Activated B cell treated with CpG ODN at 0.5 μM for 24 hours (primary cell): ENCODE measurements around the gene RPL11. TPM values are rescaled to one million over a fixed set of nuclear protein-coding genes. Genes with fewer than 3 reads are reported as not detected.
"Not testable (repeated sequence)": the region's sequence is repeated elsewhere in the genome, so short reads cannot be mapped to it uniquely, and the experiment has no call there.

Experiments
- ATAC-seq: fragments of 200-7000 bp; cut with Tn5 transposase; one replicate; pipeline ENCODE4 v1.10.0; 2021; ENCODE audit warnings: low read depth, mild to moderate bottlenecking, moderate library complexity
- CTCF ChIA-PET: fragments of 350-600 bp; sonication (Branson Sonifier 250); formaldehyde crosslinking; loops from one replicate; lab custom pipeline; 2021; ENCODE audit warnings: antibody characterized with exemption; lab: Charles Lee
- POLR2A ChIA-PET: fragments of 350-600 bp; sonication (Branson Sonifier 250); formaldehyde crosslinking; loops from one replicate; lab custom pipeline; 2021; ENCODE audit warnings: antibody characterized with exemption; lab: Charles Lee
- DNase-seq: peaks from one replicate; pipeline ENCODE4 v3.0.0; 2022
- H3K27ac Mint-ChIP-seq: one replicate; pipeline ENCODE4 v1.8.0; 2020; ENCODE audit warnings: mixed read lengths
- H3K27me3 Mint-ChIP-seq: one replicate; pipeline ENCODE4 v1.8.0; 2021; ENCODE audit warnings: mixed read lengths
- H3K36me3 Mint-ChIP-seq: one replicate; pipeline ENCODE4 v1.8.0; 2021; ENCODE audit warnings: low read depth, mixed read lengths
- H3K4me1 Mint-ChIP-seq: one replicate; pipeline ENCODE4 v1.8.0; 2021; ENCODE audit warnings: mixed read lengths
- H3K4me3 Mint-ChIP-seq: one replicate; pipeline ENCODE4 v1.8.0; 2020; ENCODE audit warnings: mild to moderate bottlenecking, mixed read lengths
- H3K9me3 Mint-ChIP-seq: one replicate; pipeline ENCODE4 v1.8.0; 2020; ENCODE audit warnings: mixed read lengths
- CTCF ChIP-seq: fragments of 200-600 bp; IDR thresholded peaks from one replicate; pipeline ENCODE4 v1.8.0; 2022; ENCODE audit warnings: antibody characterized with exemption, mild to moderate bottlenecking
- intact Hi-C: fragments of 100-400 bp; cut with micrococcal nuclease; formaldehyde crosslinking; loops from one replicate; pipeline ENCODE4 v1.15.1; 2024
- total RNA-seq: library from RNA; stranded (reverse); gene quantifications from 2 replicates; pipeline ENCODE4 v1.2.3, GENCODE V29; 2022

The RPL11 gene
- total RNA-seq, 1 donor from 2014 or later: 1,956 TPM

- DNase-seq (no peak), ATAC-seq (no peak)
- POLR2A ChIA-PET: no interaction called here
- no peaks in the 10 kb centered on the region for H3K27me3 Mint-ChIP-seq
- H3K27ac Mint-ChIP-seq: no peak overlapping the region
- H3K4me3 Mint-ChIP-seq: no peak overlapping the region
- CTCF ChIA-PET: interaction anchor here (1.3 to 2.4 kb wide), 2 partner anchors 9 to 149 kb away, joined by 6 to 7 read pairs; no protein-coding TSS in a partner anchor
- H3K9me3 Mint-ChIP-seq: no peaks in the 10 kb centered on the region
- peaks cover 3% of the 10 kb centered on the region for H3K4me1 Mint-ChIP-seq
- no peaks in the 10 kb centered on the region for H3K36me3 Mint-ChIP-seq
- no peak for TF ChIP-seq CTCF
- intact Hi-C loops: no loop called here
Measured at GRCh38 chr1:23646091-23646490, 45.5 kb upstream of the RPL11 start.

- H3K27me3 Mint-ChIP-seq: no peaks in the 10 kb centered on the region
- no peak overlapping the region for H3K27ac Mint-ChIP-seq
- no peak for DNase-seq
- intact Hi-C loops: no loop called here
- peaks cover 3% of the 10 kb centered on the region for H3K4me1 Mint-ChIP-seq
- no peak for TF ChIP-seq CTCF
- H3K9me3 Mint-ChIP-seq: no peaks in the 10 kb centered on the region
- H3K36me3 Mint-ChIP-seq: no peaks in the 10 kb centered on the region
- ChIA-PET CTCF (interaction anchor here (1.3 to 2.4 kb wide), 2 partner anchors 9 to 149 kb away, joined by 6 to 7 read pairs; no protein-coding TSS in a partner anchor), POLR2A (no interaction called here)
- ATAC-seq: no peak
- no peak overlapping the region for H3K4me3 Mint-ChIP-seq
Measured at GRCh38 chr1:23646541-23646940, 45.1 kb upstream of the RPL11 start.

- ChIA-PET CTCF (interaction anchor here (1.0 to 1.7 kb wide), 2 partner anchors 11 to 14 kb away, joined by 3 to 5 read pairs; no protein-coding TSS in a partner anchor), POLR2A (no interaction called here)
- Mint-ChIP-seq H3K4me3 (no peak overlapping the region), H3K4me1 (peaks cover 3% of the 10 kb centered on the region), H3K27ac (no peak overlapping the region), H3K27me3 (no peaks in the 10 kb centered on the region), H3K9me3 (no peaks in the 10 kb centered on the region), H3K36me3 (no peaks in the 10 kb centered on the region)
- TF ChIP-seq CTCF: no peak
- ATAC-seq: no peak
- intact Hi-C loops: no loop called here
- DNase-seq: no peak
Measured at GRCh38 chr1:23648576-23648975, 43.0 kb upstream of the RPL11 start.

GRCh38 chr1:23649157-23649556 is 42.4 kb upstream of the RPL11 start:
- H3K4me3 Mint-ChIP-seq, H3K9me3 Mint-ChIP-seq, H3K27ac Mint-ChIP-seq, H3K36me3 Mint-ChIP-seq, H3K4me1 Mint-ChIP-seq, H3K27me3 Mint-ChIP-seq, ATAC-seq, DNase-seq, intact Hi-C loops: not testable (repeated sequence)
- ChIA-PET POLR2A (interaction anchor here (0.7 kb wide), 1 partner anchor 94 kb away, joined by 3 read pairs; no protein-coding TSS in a partner anchor), CTCF (interaction anchor here (0.6 to 1.7 kb wide), 3 partner anchors 12 to 282 kb away, joined by 3 to 5 read pairs (median 3); no protein-coding TSS in a partner anchor)

- no peaks in the 10 kb centered on the region for H3K27me3 Mint-ChIP-seq
- TF ChIP-seq CTCF: no peak
- H3K4me3 Mint-ChIP-seq: no peak overlapping the region
- no peak for DNase-seq
- intact Hi-C loops: no loop called here
- H3K4me1 Mint-ChIP-seq: peaks cover 3% of the 10 kb centered on the region
- CTCF ChIA-PET: interaction anchor here (1.5 kb wide), 1 partner anchor 105 kb away, joined by 3 read pairs; no protein-coding TSS in a partner anchor
- no peaks in the 10 kb centered on the region for H3K36me3 Mint-ChIP-seq
- ATAC-seq: no peak
- H3K9me3 Mint-ChIP-seq: no peaks in the 10 kb centered on the region
- H3K27ac Mint-ChIP-seq: no peak overlapping the region
- POLR2A ChIA-PET: interaction anchor here (0.7 to 0.9 kb wide), 3 partner anchors 15 to 111 kb away, joined by 3 to 7 read pairs (median 5); no protein-coding TSS in a partner anchor
Measured at GRCh38 chr1:23650344-23650990, 41.1 kb upstream of the RPL11 start.
